GM10266 (cell line): ENCODE measurements around the gene NTRK3.

Experiments
- DNase-seq: peaks from one replicate; pipeline ENCODE4 v3.0.0; 2012; ENCODE audit errors: extremely low spot score
- CTCF ChIP-seq: IDR thresholded peaks from 2 replicates; pipeline ENCODE4 v1.5.1; 2012; ENCODE audit warnings: mild to moderate bottlenecking, low read depth; ENCODE audit not compliant: control insufficient read depth, insufficient read depth; ENCODE audit errors: missing control alignments

Gene NTRK3

GRCh38 chr15:88066636-88067330, 189.8 kb downstream of the NTRK3 start:
- no peak for DNase-seq

GRCh38 chr15:88061452-88061851, 195.1 kb downstream of the NTRK3 start:
- TF ChIP-seq CTCF: no peak
- DNase-seq: no peak

More at GRCh38 chr15:88066636-88067330, 189.8 kb downstream of the NTRK3 start:
- no peak for TF ChIP-seq CTCF

GRCh38 chr15:88060383-88060782, 196.2 kb downstream of the NTRK3 start:
- TF ChIP-seq CTCF: no peak

GRCh38 chr15:88057836-88058235, 198.7 kb downstream of the NTRK3 start:
- DNase-seq: no peak
- no peak for TF ChIP-seq CTCF

More at GRCh38 chr15:88060383-88060782, 196.2 kb downstream of the NTRK3 start:
- no peak for DNase-seq

GRCh38 chr15:88049506-88049905, 207.0 kb downstream of the NTRK3 start:
- no peak for TF ChIP-seq CTCF
- DNase-seq: peak; percentile 22

DNA sequence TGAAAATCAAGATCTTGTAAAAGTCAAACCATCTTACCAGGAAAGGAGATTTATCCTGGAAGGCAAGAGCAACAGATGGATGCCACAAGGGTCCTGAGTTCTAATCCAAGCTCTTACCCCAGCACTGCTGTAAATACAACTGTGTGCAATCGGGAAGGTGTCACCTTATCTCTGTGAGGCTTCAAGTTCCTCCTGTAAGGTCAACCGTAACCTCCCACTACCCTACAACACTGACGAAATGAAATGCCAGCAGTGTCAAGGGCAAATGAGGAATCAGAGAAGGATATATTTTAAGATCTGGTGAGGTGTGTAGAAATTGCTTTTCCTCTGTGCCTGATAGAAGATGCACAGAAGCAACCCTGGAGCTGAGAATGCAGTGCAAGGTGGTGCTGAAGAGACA, 207.8 kb downstream of the NTRK3 start:
- TF ChIP-seq CTCF: no peak
- DNase-seq: no peak

- no peak for TF ChIP-seq CTCF
- no peak for DNase-seq
Measured at GRCh38 chr15:88048237-88048636, 208.3 kb downstream of the NTRK3 start.
